DMS153 (cell line): ENCODE data around the gene NPC1.
"Not testable (repeated sequence)": the region's sequence is repeated elsewhere in the genome, so short reads cannot be mapped to it uniquely, and the experiment has no call there.

Experiments
- DNase-seq: peaks from one replicate; lab custom pipeline; 2025; lab: John Stamatoyannopoulos, UW

NPC1 gene

GRCh38 chr18:23609390-23610023 lies 23.2 kb upstream of the NPC1 start:
- DNase-seq: no peak

- DNase-seq: no peak
Measured at GRCh38 chr18:23608211-23608610, 21.9 kb upstream of the NPC1 start.

GRCh38 chr18:23605941-23606340 lies 19.6 kb upstream of the NPC1 start:
- no peak for DNase-seq

GRCh38 chr18:23599809-23600208 lies 13.5 kb upstream of the NPC1 start:
- DNase-seq: no peak

- DNase-seq: no peak
Measured at GRCh38 chr18:23596183-23596582, 9.9 kb upstream of the NPC1 start.

- DNase-seq: no peak
Measured at GRCh38 chr18:23595591-23595990, 9.3 kb upstream of the NPC1 start.

- no peak for DNase-seq
Measured at GRCh38 chr18:23593720-23594119, 7.4 kb upstream of the NPC1 start.

- no peak for DNase-seq
Measured at GRCh38 chr18:23592911-23593310, 6.6 kb upstream of the NPC1 start.

- DNase-seq: no peak
Measured at GRCh38 chr18:23591011-23591410, 4.7 kb upstream of the NPC1 start.

- DNase-seq: no peak
Measured at GRCh38 chr18:23588836-23589560, 2.7 kb upstream of the NPC1 start.

- DNase-seq: no peak
Measured at GRCh38 chr18:23587220-23587642, 925 bp upstream of the NPC1 start.

GRCh38 chr18:23585897-23586248 lies 433 bp downstream of the NPC1 start:
- no peak for DNase-seq

- DNase-seq: no peak
Measured at GRCh38 chr18:23585007-23585871, 1.1 kb downstream of the NPC1 start.

GRCh38 chr18:23584019-23584983 lies 2.0 kb downstream of the NPC1 start:
- no peak for DNase-seq

GRCh38 chr18:23583071-23583865 lies 3.0 kb downstream of the NPC1 start:
- no peak for DNase-seq

GRCh38 chr18:23580677-23581367 lies 5.5 kb downstream of the NPC1 start:
- no peak for DNase-seq

- DNase-seq: no peak
Measured at GRCh38 chr18:23578891-23579653, 7.2 kb downstream of the NPC1 start.

GRCh38 chr18:23578067-23578701 lies 8.1 kb downstream of the NPC1 start:
- DNase-seq: no peak

- DNase-seq: not testable (repeated sequence)
Measured at GRCh38 chr18:23577521-23577920, 8.8 kb downstream of the NPC1 start.
